ENCODE data around the gene MAFG. TPM values are rescaled to one million over a fixed set of nuclear protein-coding genes. Genes with fewer than 3 reads are reported as not detected.

MAFG gene
- total and polyA plus RNA-seq, 9 of the 15 experiments (the other 6 are each of a cell fraction or from before 2014, with no cell fraction given), result 1.1 to 58.1 (median 24.9) TPM

GRCh38 chr17:81917565-81918332 is 9.8 kb downstream of the MAFG start, which contains the start of gene SIRT7 (continued):
- TF ChIP-seq CEBPG (CRISPR knock-in tag; IDR thresholded peaks at IDR 0.05) (no peak), CEBPG (tag; conservative IDR thresholded peaks at IDR 0.05 in 1 of 2, IDR thresholded peaks at IDR 0.05 in 1 of 2) (no peak), FOXJ2 (tag; IDR thresholded peaks at IDR 0.05) (no peak), RNF2 (IDR thresholded peaks at IDR 0.05) (no peak), IRF1 (CRISPR knock-in tag; IDR thresholded peaks at IDR 0.05; ENCODE audit: borderline replicate concordance) (no peak), ZC3H4 (CRISPR knock-in tag; IDR thresholded peaks at IDR 0.05; ENCODE audit: borderline replicate concordance) (no peak), RFX1 (IDR thresholded peaks at IDR 0.05) (no peak), HMBOX1 (IDR thresholded peaks at IDR 0.05) (no peak), ZNF444 (CRISPR knock-in tag; IDR thresholded peaks at IDR 0.05) (no peak), RCOR1 (IDR thresholded peaks at IDR 0.05; ENCODE audit: borderline replicate concordance in 1 of 2, low read depth in 2 of 2, low read length in 2 of 2) (no peak), CREB3L1 (IDR thresholded peaks at IDR 0.05; ENCODE audit: borderline replicate concordance, low read depth) (no peak), MECOM (CRISPR knock-in tag; IDR thresholded peaks at IDR 0.05) (no peak), HCFC1 (IDR thresholded peaks at IDR 0.05; ENCODE audit: low read depth, low read length) (peak; percentile 30; the same call in 1 of the 2 replicates), TSHZ1 (CRISPR knock-in tag; IDR thresholded peaks at IDR 0.05) (no peak), ELF1 (tag; IDR thresholded peaks at IDR 0.05) (peak; percentile 90)
